ENCODE results near the gene COL4A2.

DNA sequence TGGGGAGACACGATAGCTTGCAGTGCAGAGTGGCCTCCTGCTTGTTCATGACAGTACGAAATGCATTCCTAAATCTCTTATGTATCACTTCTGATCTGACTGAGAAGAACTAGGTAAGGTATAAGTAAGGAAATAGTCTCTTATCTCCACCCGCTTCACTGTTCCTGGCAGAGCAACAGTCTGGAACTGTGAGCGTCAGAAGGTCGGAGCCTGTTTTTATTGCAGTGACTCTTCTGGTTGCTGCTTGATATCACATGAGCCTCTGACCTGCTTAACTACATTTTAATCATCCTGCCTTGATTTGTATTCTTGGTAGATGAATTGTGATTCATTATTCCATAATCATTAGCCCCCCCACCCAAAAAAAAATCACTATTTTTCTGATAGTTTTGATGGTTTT lies 69.0 kb downstream of the COL4A2 start:
- peak in 1 of 2 donors; percentile 33 for TF ChIP-seq POLR2A (IDR thresholded peaks at IDR 0.05)
- TF ChIP-seq, protein P1, sequence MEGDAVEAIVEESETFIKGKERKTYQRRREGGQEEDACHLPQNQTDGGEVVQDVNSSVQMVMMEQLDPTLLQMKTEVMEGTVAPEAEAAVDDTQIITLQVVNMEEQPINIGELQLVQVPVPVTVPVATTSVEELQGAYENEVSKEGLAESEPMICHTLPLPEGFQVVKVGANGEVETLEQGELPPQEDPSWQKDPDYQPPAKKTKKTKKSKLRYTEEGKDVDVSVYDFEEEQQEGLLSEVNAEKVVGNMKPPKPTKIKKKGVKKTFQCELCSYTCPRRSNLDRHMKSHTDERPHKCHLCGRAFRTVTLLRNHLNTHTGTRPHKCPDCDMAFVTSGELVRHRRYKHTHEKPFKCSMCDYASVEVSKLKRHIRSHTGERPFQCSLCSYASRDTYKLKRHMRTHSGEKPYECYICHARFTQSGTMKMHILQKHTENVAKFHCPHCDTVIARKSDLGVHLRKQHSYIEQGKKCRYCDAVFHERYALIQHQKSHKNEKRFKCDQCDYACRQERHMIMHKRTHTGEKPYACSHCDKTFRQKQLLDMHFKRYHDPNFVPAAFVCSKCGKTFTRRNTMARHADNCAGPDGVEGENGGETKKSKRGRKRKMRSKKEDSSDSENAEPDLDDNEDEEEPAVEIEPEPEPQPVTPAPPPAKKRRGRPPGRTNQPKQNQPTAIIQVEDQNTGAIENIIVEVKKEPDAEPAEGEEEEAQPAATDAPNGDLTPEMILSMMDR (IDR thresholded peaks at IDR 0.05), result no peak
